ENCODE data around the gene INPP1. TPM values are rescaled to one million over a fixed set of nuclear protein-coding genes. Genes with fewer than 3 reads are reported as not detected.
A peak's percentile ranks its signal among the peaks of the same experiment; 100 is the strongest.

The INPP1 gene
- polyA plus RNA-seq, 1 of the 3 experiments (the other 2 are of a cell fraction): 6.4 TPM

DNA sequence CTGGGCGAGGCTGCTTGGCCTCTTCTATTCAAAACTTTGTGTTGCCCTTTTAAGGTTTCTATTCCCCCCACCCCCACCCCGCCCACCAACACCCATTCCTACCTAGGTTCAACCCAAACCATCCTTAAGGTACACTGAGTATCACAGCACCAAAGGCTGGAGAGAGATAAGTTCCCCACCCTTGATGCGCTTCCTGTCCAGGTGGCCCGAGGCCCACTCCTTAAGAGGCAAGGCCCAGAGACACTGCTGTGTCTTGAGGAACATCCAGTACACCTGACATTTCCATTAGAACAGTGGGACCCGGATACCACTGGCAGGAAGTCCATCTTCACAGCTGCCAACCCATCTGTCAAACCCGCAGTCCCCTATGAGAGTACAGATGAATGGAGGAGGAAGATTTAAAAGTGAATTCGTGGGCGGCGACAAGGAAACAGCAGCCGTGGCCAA is 277 bp upstream of the INPP1 start:
- CTCF ChIA-PET: interaction anchor here (1.2 to 2.8 kb wide), 7 partner anchors 10 to 169 kb away, joined by 3 to 19 read pairs (median 7); no protein-coding TSS in a partner anchor
- no peak for DNase-seq
- 63% methylated on average over 10 of the region's 10 CpGs for WGBS (ENCODE audit: low lambda C conversion rate)

More for the DNA sequence above, 277 bp upstream of the INPP1 start:
- no peaks in the 10 kb centered on the region for H3K79me2 ChIP-seq (ENCODE audit: insufficient read depth)
- H3K9ac ChIP-seq: peak overlapping the region; percentile 68; the same call in 1 of the 2 replicates
- no peaks in the 10 kb centered on the region for H4K20me1 ChIP-seq (ENCODE audit: insufficient read depth)
- TF ChIP-seq POLR2AphosphoS5 (IDR thresholded peaks at IDR 0.05; ENCODE audit: low read depth, low read length) (no peak), EZH2phosphoT487 (IDR thresholded peaks at IDR 0.05; ENCODE audit: borderline replicate concordance, low read depth) (no peak), NRF1 (IDR thresholded peaks at IDR 0.05; ENCODE audit: low read depth, low read length) (no peak), MEF2A (IDR thresholded peaks at IDR 0.05; ENCODE audit: borderline replicate concordance, low read depth) (no peak), YY1 (IDR thresholded peaks at IDR 0.05; ENCODE audit: low read depth) (no peak), CHD2 (IDR thresholded peaks at IDR 0.05; ENCODE audit: low read length, partially characterized antibody) (no peak), SIN3A (IDR thresholded peaks at IDR 0.05; ENCODE audit: borderline replicate concordance, low read depth, low read length) (no peak), JUND (IDR thresholded peaks at IDR 0.05) (no peak), NFIC (IDR thresholded peaks at IDR 0.05; ENCODE audit: borderline replicate concordance) (no peak), GATA2 (CRISPR knock-in tag; IDR thresholded peaks at IDR 0.05) (no peak), FOSL2 (IDR thresholded peaks at IDR 0.05; ENCODE audit: borderline replicate concordance, low read depth) (no peak), FOXJ3 (CRISPR knock-in tag; IDR thresholded peaks at IDR 0.05) (no peak), TCF12 (IDR thresholded peaks at IDR 0.05) (no peak), EP300 (IDR thresholded peaks at IDR 0.05; ENCODE audit: borderline replicate concordance in 1 of 2, low read depth in 1 of 2, low read length in 1 of 2) (no peak), RXRA (IDR thresholded peaks at IDR 0.05; ENCODE audit: borderline replicate concordance, low read depth) (no peak)
- TF ChIP-seq, protein P1, sequence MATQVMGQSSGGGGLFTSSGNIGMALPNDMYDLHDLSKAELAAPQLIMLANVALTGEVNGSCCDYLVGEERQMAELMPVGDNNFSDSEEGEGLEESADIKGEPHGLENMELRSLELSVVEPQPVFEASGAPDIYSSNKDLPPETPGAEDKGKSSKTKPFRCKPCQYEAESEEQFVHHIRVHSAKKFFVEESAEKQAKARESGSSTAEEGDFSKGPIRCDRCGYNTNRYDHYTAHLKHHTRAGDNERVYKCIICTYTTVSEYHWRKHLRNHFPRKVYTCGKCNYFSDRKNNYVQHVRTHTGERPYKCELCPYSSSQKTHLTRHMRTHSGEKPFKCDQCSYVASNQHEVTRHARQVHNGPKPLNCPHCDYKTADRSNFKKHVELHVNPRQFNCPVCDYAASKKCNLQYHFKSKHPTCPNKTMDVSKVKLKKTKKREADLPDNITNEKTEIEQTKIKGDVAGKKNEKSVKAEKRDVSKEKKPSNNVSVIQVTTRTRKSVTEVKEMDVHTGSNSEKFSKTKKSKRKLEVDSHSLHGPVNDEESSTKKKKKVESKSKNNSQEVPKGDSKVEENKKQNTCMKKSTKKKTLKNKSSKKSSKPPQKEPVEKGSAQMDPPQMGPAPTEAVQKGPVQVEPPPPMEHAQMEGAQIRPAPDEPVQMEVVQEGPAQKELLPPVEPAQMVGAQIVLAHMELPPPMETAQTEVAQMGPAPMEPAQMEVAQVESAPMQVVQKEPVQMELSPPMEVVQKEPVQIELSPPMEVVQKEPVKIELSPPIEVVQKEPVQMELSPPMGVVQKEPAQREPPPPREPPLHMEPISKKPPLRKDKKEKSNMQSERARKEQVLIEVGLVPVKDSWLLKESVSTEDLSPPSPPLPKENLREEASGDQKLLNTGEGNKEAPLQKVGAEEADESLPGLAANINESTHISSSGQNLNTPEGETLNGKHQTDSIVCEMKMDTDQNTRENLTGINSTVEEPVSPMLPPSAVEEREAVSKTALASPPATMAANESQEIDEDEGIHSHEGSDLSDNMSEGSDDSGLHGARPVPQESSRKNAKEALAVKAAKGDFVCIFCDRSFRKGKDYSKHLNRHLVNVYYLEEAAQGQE (IDR thresholded peaks at IDR 0.05; ENCODE audit: low read depth, low read length): no peak
- TF ChIP-seq, protein P2, sequence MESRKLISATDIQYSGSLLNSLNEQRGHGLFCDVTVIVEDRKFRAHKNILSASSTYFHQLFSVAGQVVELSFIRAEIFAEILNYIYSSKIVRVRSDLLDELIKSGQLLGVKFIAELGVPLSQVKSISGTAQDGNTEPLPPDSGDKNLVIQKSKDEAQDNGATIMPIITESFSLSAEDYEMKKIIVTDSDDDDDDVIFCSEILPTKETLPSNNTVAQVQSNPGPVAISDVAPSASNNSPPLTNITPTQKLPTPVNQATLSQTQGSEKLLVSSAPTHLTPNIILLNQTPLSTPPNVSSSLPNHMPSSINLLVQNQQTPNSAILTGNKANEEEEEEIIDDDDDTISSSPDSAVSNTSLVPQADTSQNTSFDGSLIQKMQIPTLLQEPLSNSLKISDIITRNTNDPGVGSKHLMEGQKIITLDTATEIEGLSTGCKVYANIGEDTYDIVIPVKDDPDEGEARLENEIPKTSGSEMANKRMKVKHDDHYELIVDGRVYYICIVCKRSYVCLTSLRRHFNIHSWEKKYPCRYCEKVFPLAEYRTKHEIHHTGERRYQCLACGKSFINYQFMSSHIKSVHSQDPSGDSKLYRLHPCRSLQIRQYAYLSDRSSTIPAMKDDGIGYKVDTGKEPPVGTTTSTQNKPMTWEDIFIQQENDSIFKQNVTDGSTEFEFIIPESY (IDR thresholded peaks at IDR 0.05; ENCODE audit: borderline replicate concordance, low read depth): no peak
- TF ChIP-seq, protein P3, sequence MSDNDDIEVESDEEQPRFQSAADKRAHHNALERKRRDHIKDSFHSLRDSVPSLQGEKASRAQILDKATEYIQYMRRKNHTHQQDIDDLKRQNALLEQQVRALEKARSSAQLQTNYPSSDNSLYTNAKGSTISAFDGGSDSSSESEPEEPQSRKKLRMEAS (IDR thresholded peaks at IDR 0.05; ENCODE audit: low read depth): no peak
- TF ChIP-seq, protein P4, sequence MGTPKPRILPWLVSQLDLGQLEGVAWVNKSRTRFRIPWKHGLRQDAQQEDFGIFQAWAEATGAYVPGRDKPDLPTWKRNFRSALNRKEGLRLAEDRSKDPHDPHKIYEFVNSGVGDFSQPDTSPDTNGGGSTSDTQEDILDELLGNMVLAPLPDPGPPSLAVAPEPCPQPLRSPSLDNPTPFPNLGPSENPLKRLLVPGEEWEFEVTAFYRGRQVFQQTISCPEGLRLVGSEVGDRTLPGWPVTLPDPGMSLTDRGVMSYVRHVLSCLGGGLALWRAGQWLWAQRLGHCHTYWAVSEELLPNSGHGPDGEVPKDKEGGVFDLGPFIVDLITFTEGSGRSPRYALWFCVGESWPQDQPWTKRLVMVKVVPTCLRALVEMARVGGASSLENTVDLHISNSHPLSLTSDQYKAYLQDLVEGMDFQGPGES (IDR thresholded peaks at IDR 0.05; ENCODE audit: low read depth, low read length): no peak
- TF ChIP-seq, protein P5, sequence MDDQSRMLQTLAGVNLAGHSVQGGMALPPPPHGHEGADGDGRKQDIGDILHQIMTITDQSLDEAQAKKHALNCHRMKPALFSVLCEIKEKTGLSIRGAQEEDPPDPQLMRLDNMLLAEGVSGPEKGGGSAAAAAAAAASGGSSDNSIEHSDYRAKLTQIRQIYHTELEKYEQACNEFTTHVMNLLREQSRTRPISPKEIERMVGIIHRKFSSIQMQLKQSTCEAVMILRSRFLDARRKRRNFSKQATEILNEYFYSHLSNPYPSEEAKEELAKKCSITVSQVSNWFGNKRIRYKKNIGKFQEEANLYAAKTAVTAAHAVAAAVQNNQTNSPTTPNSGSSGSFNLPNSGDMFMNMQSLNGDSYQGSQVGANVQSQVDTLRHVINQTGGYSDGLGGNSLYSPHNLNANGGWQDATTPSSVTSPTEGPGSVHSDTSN (IDR thresholded peaks at IDR 0.05): no peak
- H3K9me3 ChIP-seq: no peaks in the 10 kb centered on the region
- H2AFZ ChIP-seq (ENCODE audit: low read depth): peak overlapping the region; percentile 96
- H3K9me2 ChIP-seq: no peaks in the 10 kb centered on the region
- peak overlapping the region; percentile 74 to 82 for H3K4me3 ChIP-seq (ENCODE audit: low read depth in 2 of 2, low read length in 1 of 2)
- POLR2A ChIA-PET: no interaction called here
- no peaks in the 10 kb centered on the region for H3K27me3 ChIP-seq (ENCODE audit: insufficient read depth)
- H3F3A ChIP-seq (replicated peaks; ENCODE audit: insufficient read depth): peaks cover 9% of the 10 kb centered on the region
- peaks cover 4 to 9% of the 10 kb centered on the region in 2 experiments; a peak in 2 of 4 replicates for H3K4me1 ChIP-seq (ENCODE audit: control insufficient read depth in 1 of 2, insufficient read depth in 2 of 2, low read depth in 1 of 2, low read length in 1 of 2)
- H3K27ac ChIP-seq (ENCODE audit: low read depth in 2 of 2, low read length in 1 of 2): peak overlapping the region in 1 of 2 experiments; percentile 29; a peak in 1 of 4 replicates
- no peaks in the 10 kb centered on the region for H3K36me3 ChIP-seq (replicated peaks in 1 of 2; ENCODE audit: control insufficient read depth in 1 of 2, insufficient read depth in 2 of 2, low read length in 1 of 2)
- peak overlapping the region; percentile 93 for H3K4me2 ChIP-seq
